Mucosa of rectum (tissue), 2 donors: ENCODE measurements around the gene NUBP2.
A peak's percentile ranks its signal among the peaks of the same experiment; 100 is the strongest.

Experiments
- H3K27ac ChIP-seq, 2 donors: one replicate each; pipeline ENCODE4 v1.7.0; 2013; ENCODE audit warnings: inconsistent platforms in 2 of 2, low read depth in 2 of 2, low read length in 2 of 2
- H3K27me3 ChIP-seq, 2 donors: one replicate each; pipeline ENCODE4 v1.7.0; 2013; ENCODE audit warnings: low read length in 2 of 2; ENCODE audit not compliant: control insufficient read depth in 2 of 2, insufficient read depth in 2 of 2
- H3K36me3 ChIP-seq, 2 donors: one replicate each; pipeline ENCODE4 v1.7.0; 2013; ENCODE audit warnings: low read length in 2 of 2; ENCODE audit not compliant: control insufficient read depth in 2 of 2, insufficient read depth in 2 of 2
- H3K4me1 ChIP-seq, 2 donors: one replicate each; pipeline ENCODE4 v1.7.0; 2013; ENCODE audit warnings: low read length in 2 of 2, mild to moderate bottlenecking in 1 of 2; ENCODE audit not compliant: control insufficient read depth in 2 of 2, insufficient read depth in 2 of 2
- H3K4me3 ChIP-seq, 2 donors: one replicate each; pipeline ENCODE4 v1.7.0; 2013; ENCODE audit warnings: low read length in 2 of 2
- H3K9ac ChIP-seq, 2 donors: one replicate each; pipeline ENCODE4 v1.7.0; 2013; ENCODE audit warnings: low read length in 2 of 2, low read depth in 1 of 2, mild to moderate bottlenecking in 1 of 2
- H3K9me3 ChIP-seq, 2 donors: one replicate each; pipeline ENCODE4 v1.7.0; 2013; ENCODE audit warnings: low read length in 2 of 2; ENCODE audit not compliant: control insufficient read depth in 2 of 2
- donor health status: healthy.
- donor health status: Normal muscosa, but diverticular disease.

Gene NUBP2

DNA sequence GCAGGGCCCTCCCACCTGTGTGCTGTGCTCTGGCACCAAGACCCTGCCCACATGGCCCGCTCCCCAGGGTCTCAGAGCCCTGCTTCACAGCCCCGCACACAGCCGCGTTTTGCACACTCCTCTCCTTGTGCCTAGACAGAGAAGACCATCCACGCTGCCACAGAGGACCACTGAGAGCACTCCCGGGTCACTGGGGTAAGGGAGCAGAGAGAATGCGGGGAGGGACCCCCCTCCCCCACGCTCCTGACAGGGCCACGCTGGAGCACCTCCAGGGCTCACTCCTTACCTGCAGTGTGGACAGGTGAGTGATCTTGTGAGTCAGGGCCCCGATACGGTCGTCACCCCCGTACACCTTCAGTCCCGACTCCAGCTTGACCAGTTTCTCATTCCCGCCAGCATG is 36.9 kb downstream of the NUBP2 start:
- Histone ChIP-seq H3K4me3 (no peak overlapping the region), H3K9ac (no peak overlapping the region), H3K27me3 (no peaks in the 10 kb centered on the region), H3K9me3 (no peaks in the 10 kb centered on the region), H3K27ac (no peak overlapping the region), H3K4me1 (peaks cover 0 to 6% of the 10 kb centered on the region in 2 donors), H3K36me3 (peaks cover 21 to 45% of the 10 kb centered on the region in 2 donors)

DNA sequence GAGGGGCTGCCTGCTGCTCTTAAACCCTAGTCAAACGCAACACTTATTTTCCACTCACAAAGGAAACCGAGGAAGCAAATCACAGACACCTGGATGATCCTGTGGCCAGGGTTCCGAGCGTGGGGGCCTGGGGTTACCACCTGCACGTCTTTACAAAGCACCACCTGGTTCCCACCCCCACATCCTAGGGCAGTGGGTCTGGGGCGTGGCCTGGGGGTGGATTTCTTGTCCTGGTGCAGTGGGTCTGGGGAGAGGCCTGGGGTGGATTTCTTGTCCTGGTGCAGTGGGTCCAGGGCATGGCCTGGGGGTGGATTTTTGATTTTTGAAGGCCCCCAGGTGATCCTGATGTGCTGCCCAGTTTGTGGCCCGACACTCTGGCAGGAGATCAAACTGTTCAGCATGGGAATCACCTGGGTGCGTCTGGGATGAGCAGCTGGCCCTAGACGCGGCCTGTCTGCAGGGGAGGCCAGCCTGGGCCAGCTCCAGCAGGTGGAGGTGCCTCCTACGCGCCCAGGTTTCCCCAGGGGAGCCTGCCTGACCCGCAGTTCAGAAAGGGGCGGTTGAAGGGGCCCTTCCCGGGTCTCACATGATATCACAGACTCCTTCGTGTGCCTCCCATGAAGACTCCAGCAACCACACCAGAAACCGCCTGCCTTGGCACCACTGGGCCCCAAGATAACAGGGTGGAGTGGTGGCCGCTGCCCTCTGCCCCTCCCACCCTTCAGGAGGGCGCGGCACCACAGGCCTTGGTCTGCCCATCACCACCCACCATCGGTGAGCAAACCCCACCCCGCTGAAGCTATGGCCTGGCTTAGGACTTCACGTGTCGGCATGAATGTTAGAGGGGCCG is 37.6 kb downstream of the NUBP2 start:
- Histone ChIP-seq H3K36me3 (peaks cover 20 to 43% of the 10 kb centered on the region in 2 donors), H3K27me3 (no peaks in the 10 kb centered on the region), H3K4me3 (no peak overlapping the region), H3K9me3 (no peaks in the 10 kb centered on the region), H3K27ac (no peak overlapping the region), H3K4me1 (peaks cover 3 to 10% of the 10 kb centered on the region in 2 donors), H3K9ac (no peak overlapping the region)

DNA sequence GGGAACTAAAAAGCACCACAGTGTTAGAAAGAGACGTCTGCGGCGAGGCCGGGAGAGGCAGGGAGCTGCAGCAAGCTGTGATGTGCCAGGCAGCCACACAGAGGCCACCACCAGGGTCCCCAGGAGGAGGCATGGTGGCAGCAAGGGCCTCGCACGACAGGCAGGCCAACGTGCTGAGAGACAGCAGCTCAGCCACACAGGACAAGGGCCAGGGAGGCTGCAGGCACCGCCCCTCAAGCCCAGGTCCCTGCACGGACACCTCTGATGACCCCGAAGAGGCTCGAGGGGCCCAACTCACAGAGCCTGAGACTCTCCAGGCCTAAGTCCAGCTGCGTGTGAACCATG is 38.2 kb downstream of the NUBP2 start:
- Histone ChIP-seq H3K4me3 (no peak overlapping the region), H3K27ac (no peak overlapping the region), H3K9ac (no peak overlapping the region), H3K36me3 (peaks cover 16 to 40% of the 10 kb centered on the region in 2 donors), H3K9me3 (no peaks in the 10 kb centered on the region), H3K4me1 (peaks cover 8 to 16% of the 10 kb centered on the region in 2 donors), H3K27me3 (no peaks in the 10 kb centered on the region)

DNA sequence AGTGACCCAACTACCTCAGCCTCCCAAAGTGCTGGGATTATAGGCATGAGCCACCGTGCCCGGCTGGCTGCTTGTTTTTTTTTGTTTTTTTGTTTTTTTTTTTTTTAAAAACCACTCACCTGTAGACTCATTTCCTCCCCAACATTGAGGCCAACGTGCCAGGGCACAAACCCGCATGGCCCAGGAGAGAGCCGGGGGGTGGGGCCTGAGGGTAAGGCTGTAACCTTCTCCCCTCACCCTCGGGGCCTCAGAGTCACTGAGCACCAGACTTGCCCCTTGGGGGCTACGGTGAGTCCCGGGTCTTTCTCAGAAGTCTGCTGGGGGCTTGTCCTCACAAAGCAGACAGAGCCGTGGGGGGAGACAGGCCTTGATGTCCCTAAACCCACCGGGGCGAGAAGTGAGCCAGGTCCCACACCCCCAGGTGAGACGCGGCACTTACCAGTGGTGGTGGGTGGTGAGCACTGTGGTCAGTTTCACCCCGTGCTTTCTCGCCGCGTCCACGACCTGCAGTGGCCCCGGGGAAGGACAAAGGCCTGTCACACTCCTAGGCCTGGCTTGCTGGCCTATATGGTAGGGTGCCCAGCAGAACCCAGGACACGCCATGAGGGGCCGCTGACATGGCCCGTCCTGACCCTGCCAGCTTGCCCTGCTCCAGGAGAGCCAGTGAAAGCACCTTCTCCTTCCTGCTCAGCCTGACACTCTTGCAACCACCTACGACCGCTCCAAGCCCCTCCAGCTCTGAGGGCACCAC is 39.3 kb downstream of the NUBP2 start:
- H3K27me3 ChIP-seq, result no peaks in the 10 kb centered on the region
- no peak overlapping the region for H3K4me3 ChIP-seq
- peaks cover 9 to 18% of the 10 kb centered on the region in 2 donors for H3K4me1 ChIP-seq
- H3K9ac ChIP-seq, result no peak overlapping the region
- no peak overlapping the region for H3K27ac ChIP-seq
- peaks cover 10 to 31% of the 10 kb centered on the region in 2 donors for H3K36me3 ChIP-seq
- no peaks in the 10 kb centered on the region for H3K9me3 ChIP-seq

DNA sequence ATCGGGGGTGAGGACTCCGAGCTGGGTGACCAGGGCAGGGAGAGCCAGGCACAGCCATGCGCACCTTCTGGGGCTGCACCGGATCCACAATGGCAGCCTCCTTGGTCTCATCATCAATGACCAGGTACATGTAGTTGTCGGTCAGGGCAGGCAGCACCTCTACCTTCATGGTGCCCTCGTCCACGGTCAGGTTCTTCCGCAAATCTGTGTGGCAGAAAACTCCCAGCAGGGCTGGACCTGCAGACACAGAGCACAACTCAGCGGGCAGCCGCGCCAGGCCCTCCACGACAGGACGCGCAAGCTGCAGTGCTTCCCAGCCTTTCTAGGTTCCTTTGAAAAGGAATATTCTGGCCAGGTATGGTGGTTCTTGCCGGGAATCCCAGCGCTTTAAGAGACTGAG is 40.0 kb downstream of the NUBP2 start:
- Histone ChIP-seq H3K4me3 (no peak overlapping the region), H3K9ac (no peak overlapping the region), H3K4me1 (peaks cover 9 to 19% of the 10 kb centered on the region in 2 donors), H3K36me3 (peaks cover 5 to 28% of the 10 kb centered on the region in 2 donors), H3K9me3 (no peaks in the 10 kb centered on the region), H3K27ac (no peak overlapping the region), H3K27me3 (no peaks in the 10 kb centered on the region)

DNA sequence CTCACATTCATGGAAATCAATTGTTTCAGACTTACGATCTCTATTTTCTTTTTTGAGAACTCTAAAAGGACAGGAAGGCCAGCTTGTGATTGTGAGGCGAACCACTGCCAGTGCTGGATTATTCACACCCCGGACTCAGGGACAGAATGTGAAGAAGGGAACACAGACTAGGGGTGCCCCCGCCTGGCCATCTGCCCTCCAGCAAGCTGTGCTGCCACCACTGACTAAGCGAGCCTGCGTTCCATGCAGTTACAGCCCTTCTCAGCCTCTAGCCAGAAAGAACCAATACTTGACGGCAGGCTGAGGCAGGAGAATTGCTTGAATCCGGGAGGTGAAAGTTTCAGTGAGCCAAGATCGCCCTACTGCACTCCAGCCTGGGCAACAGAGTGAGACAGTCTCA is 41.1 kb downstream of the NUBP2 start:
- Histone ChIP-seq H3K9ac (no peak overlapping the region), H3K9me3 (no peaks in the 10 kb centered on the region), H3K36me3 (peaks cover 0 to 26% of the 10 kb centered on the region in 2 donors), H3K4me1 (peaks cover 12 to 24% of the 10 kb centered on the region in 2 donors), H3K27ac (no peak overlapping the region), H3K27me3 (no peaks in the 10 kb centered on the region), H3K4me3 (no peak overlapping the region)

DNA sequence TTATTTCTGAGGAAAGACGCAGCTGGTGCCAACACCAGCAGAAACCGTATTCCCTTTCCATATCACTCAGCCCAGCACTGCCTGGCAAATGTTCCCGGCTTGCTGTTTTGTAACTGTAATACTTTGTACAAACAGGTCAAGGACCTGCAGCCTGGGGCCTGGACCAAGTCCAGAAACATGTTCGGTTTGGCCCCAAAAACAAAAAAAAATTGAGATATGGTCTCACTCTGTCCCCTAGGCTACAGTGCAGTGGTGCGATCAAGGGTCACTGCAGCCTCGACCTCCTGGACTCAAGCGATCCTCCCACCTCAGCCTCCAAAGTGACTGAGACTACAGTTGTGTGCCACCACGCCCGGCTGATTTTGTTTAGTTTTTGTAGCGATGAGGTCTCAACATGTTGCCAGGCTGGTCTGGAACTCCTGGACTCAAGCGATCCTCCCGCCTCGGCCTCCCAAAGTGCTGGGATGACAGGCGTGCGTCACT is 42.7 kb downstream of the NUBP2 start:
- peak overlapping the region; percentile 76 to 87 for H3K4me3 ChIP-seq
- H3K4me1 ChIP-seq, result peaks cover 23 to 32% of the 10 kb centered on the region in 2 donors
- H3K36me3 ChIP-seq, result peaks cover 0 to 17% of the 10 kb centered on the region in 2 donors
- H3K9me3 ChIP-seq, result no peaks in the 10 kb centered on the region
- no peaks in the 10 kb centered on the region for H3K27me3 ChIP-seq
- peak overlapping the region; percentile 82 to 86 for H3K27ac ChIP-seq
- peak overlapping the region; percentile 79 to 85 for H3K9ac ChIP-seq

DNA sequence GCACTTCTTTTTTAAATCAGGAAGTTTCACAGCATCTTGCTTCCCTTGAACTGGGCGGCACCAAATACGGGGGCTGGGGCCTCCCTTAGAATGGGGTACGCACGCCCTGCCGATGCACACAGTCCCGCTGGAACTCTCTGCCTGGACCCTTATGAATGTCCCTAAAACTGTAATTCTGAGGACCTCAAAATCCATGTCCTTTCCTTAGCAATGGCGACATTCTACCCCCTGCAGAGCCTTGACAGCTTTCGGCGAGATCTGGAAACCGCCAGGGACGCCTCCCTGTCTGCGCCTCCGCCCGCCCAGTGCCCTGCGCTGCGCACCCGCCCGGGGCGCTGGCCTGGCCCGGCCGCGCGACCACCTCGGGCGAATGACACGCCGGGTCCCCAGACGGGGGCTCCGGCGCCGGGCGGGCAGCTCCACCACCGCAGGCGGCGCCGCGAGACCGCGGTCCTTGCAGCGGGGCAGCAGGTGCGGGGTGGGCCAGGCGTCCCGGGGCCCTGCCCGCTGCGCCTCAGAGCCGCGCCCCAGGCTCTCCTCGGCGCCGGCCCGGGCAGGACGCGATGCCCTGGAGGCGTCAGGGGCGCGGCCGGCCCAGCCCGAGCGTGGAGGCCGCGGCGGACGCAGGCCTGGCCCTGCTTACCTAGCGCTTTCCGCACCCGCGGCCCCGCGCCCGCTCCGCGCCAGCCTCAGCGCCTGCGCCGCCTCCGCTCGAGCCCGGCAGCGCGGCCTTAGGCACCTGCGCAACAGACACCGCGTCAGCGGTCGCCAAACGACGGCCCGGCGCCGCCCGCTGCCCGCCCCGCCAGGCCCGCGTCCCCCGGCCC is 43.3 kb downstream of the NUBP2 start:
- peak overlapping the region; percentile 79 to 85 for H3K9ac ChIP-seq
- no peaks in the 10 kb centered on the region for H3K27me3 ChIP-seq
- H3K9me3 ChIP-seq, result no peaks in the 10 kb centered on the region
- H3K4me3 ChIP-seq, result peak overlapping the region; percentile 93 to 98
- H3K36me3 ChIP-seq, result peaks cover 0 to 14% of the 10 kb centered on the region in 2 donors
- H3K27ac ChIP-seq, result peak overlapping the region; percentile 82 to 86
- peaks cover 28 to 34% of the 10 kb centered on the region in 2 donors for H3K4me1 ChIP-seq

DNA sequence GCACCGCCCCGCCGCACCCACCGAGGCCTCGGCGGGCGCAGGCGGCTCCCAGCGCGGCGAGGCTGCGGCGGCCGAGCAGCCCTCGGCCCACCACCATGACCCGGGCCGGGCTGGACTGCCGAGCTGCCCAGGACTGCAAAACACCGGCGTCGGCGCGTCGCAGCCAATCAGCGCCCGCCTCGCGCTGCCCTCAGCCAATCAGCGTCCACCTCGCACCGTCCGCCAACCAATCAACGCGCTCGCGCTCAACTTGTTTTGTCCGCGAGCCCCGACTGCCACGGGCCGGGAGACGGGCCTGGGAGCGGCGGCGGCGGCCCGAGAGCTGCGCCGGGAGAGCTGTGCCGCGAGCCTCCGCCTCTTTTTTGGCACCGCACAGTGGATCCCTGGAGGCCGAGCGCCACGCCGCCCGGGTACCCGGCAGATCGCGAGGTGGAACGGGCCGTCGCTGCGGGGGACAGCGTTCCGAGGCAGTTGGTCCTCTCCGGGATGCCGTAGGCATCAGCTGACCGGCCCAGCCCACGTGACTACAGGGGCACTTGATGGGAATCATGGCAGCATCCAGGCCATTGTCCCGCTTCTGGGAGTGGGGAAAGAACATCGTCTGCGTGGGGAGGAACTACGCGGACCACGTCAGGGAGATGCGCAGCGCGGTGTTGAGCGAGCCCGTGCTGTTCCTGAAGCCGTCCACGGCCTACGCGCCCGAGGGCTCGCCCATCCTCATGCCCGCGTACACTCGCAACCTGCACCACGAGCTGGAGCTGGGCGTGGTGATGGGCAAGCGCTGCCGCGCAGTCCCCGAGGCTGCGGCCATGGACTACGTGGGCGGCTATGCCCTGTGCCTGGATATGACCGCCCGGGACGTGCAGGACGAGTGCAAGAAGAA is 44.2 kb downstream of the NUBP2 start, which contains the start of the genes FAHD1 and HAGH:
FAHD1 (plus strand) TSS at position 516 of the 883 bp plus-strand sequence; CDS start at position 549, 33 bp downstream.
HAGH (minus strand) TSS at position 135 of the 883 bp plus-strand sequence; CDS start at position 97, 38 bp downstream.
- peak within 1 kb of the TSS; percentile 84 to 85 for H3K9ac ChIP-seq
- peaks cover 28 to 36% of the 10 kb centered on the region in 2 donors for H3K4me1 ChIP-seq
- peak within 1 kb of the TSS; percentile 82 to 86 for H3K27ac ChIP-seq
- H3K4me3 ChIP-seq, result peak within 1 kb of the TSS; percentile 93 to 98
- H3K36me3 ChIP-seq, result peaks cover 0 to 15% of the 10 kb centered on the region in 2 donors
- no peaks in the 10 kb centered on the region for H3K9me3 ChIP-seq
- no peaks in the 10 kb centered on the region for H3K27me3 ChIP-seq
